ENCODE results near the gene CTNNA3. TPM values are rescaled to one million over a fixed set of nuclear protein-coding genes. Genes with fewer than 3 reads are reported as not detected.

The CTNNA3 gene
- total RNA-seq, 2 donors from 2014 or later, result 20.3 to 23.8 TPM

GRCh38 chr10:66586897-66587679, 1108.9 kb downstream of the CTNNA3 start:
- no peaks in the 10 kb centered on the region for H3K4me1 ChIP-seq
- DNase-seq (ENCODE audit: low spot score), result no peak
- no peaks in the 10 kb centered on the region for H3K9me3 ChIP-seq
- no peak overlapping the region for H3K4me3 ChIP-seq
- TF ChIP-seq CTCF (IDR thresholded peaks at IDR 0.05), result no peak
- H3K27ac ChIP-seq, result no peak overlapping the region
- H3K27me3 ChIP-seq, result no peaks in the 10 kb centered on the region
- H3K36me3 ChIP-seq, result no peaks in the 10 kb centered on the region

DNA sequence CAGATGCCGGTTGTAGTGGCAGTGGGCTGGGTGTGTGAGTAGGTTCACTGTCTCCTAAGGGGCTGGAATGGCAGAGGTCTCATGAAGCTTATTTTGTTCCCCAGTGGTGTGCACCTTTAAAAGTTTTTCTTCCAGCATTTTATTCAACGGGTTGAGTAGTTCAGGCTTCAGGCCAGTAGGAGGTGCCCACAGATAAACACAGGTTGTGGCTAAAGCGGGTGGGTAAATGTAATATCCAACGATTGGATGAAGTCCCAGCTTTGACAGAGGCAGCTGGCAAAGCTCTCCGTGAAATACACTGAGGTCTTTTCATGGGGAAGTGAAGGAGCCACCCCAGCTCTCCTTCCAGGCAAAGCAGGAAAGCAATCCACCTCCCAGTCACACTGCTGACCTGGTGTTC, 1109.9 kb downstream of the CTNNA3 start:
- no peaks in the 10 kb centered on the region for H3K4me1 ChIP-seq
- no peak for DNase-seq (ENCODE audit: low spot score)
- no peak overlapping the region for H3K4me3 ChIP-seq
- no peak for TF ChIP-seq CTCF (IDR thresholded peaks at IDR 0.05)
- no peaks in the 10 kb centered on the region for H3K9me3 ChIP-seq
- no peak overlapping the region for H3K27ac ChIP-seq
- no peaks in the 10 kb centered on the region for H3K27me3 ChIP-seq
- no peaks in the 10 kb centered on the region for H3K36me3 ChIP-seq

DNA sequence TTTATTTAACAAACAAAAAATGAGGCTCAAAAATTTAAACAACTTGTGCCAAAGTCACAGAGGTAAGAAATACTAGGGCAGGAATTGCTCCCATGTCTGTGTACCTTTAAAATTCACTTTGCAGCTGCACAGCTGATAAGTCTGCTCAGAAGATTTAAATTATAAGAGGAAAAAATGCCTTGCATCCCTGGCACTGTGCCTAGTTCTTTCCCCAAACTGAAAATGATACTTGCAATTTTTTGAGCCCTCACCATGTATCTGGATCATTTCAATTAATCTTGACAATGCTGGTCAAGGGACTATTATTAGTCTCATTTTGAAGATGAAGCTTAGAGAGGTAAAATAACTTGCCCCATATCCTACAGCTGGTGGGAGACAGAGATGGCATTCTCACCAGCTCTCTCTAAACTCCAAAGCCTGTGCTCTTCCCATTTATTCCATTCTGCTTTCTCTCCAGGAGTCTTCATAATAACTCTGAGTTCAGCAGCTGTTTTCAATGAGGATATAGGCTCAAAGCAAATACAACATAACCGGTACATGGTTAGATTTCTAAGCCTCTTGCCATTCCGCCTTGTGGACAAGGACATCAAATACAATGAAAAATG, 1120.6 kb downstream of the CTNNA3 start:
- Histone ChIP-seq H3K4me1 (no peaks in the 10 kb centered on the region), H3K36me3 (no peaks in the 10 kb centered on the region), H3K9me3 (no peaks in the 10 kb centered on the region), H3K27me3 (no peaks in the 10 kb centered on the region), H3K4me3 (no peak overlapping the region), H3K27ac (no peak overlapping the region)
- DNase-seq (ENCODE audit: low spot score), result no peak
- TF ChIP-seq CTCF (IDR thresholded peaks at IDR 0.05), result no peak

- Histone ChIP-seq H3K9me3 (no peaks in the 10 kb centered on the region), H3K27me3 (no peaks in the 10 kb centered on the region), H3K36me3 (no peaks in the 10 kb centered on the region), H3K27ac (no peak overlapping the region), H3K4me3 (no peak overlapping the region), H3K4me1 (no peaks in the 10 kb centered on the region)
- no peak for TF ChIP-seq CTCF (IDR thresholded peaks at IDR 0.05)
- DNase-seq (ENCODE audit: low spot score), result no peak
Measured at GRCh38 chr10:66572700-66573099, 1123.3 kb downstream of the CTNNA3 start.

DNA sequence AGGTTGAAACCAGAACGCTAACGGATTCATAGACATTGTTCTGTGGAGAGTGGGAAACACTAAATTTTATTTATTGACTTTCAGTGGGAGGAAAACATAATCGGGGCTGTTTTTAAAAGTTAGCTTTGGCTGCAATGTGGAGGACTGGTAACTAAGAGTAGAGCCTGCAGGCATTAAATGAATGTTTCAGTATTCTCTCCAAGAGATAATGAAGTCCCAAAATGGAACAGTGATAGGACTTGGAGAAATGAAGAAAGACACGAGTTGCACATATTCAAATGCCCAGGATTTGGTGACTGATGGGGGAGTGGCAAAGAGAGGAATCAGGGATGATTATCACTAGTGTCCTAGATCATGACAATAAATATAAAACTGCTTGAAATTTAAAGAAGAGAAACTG, 1130.0 kb downstream of the CTNNA3 start:
- H3K36me3 ChIP-seq, result no peaks in the 10 kb centered on the region
- H3K27me3 ChIP-seq, result no peaks in the 10 kb centered on the region

More for the DNA sequence above, 1130.0 kb downstream of the CTNNA3 start:
- Histone ChIP-seq H3K9me3 (no peaks in the 10 kb centered on the region), H3K4me3 (no peak overlapping the region), H3K27ac (no peak overlapping the region), H3K4me1 (no peaks in the 10 kb centered on the region)
- TF ChIP-seq CTCF (IDR thresholded peaks at IDR 0.05), result no peak
- DNase-seq (ENCODE audit: low spot score), result no peak

All from right atrium auricular region (tissue), 2 donors.